ENCODE measurements around the gene CXXC4. TPM values are rescaled to one million over a fixed set of nuclear protein-coding genes. Genes with fewer than 3 reads are reported as not detected.

CXXC4 gene
- total RNA-seq, 1 donor from 2014 or later = not detected

DNA sequence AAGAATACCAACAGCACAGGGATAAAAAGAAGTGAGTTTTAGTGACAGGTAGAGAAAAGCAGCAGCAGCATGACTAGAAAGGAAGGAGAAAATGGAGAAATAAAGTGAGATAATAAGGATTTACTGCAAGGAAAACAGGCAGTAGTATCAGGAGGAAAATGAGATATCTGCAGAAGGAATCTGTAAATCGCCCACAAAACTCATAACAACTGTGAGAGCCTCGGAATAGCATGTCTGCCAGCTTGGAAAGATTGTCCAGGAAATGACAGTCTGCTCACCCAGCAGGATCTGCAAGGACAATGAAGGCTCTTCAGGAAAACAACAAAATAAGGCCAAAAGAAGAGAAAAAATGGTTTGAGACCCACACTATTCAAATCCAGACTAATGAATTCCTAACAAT, 47.4 kb downstream of the CXXC4 start:
- H3K27ac Mint-ChIP-seq = no peak overlapping the region
- no peaks in the 10 kb centered on the region for H3K4me1 Mint-ChIP-seq
- ATAC-seq (ENCODE audit: low read depth) (no peak), DNase-seq (no peak)
- no peak for TF ChIP-seq CTCF (IDR thresholded peaks at IDR 0.05)
- POLR2A ChIA-PET = no interaction called here
- H3K27me3 Mint-ChIP-seq = no peaks in the 10 kb centered on the region
- no peaks in the 10 kb centered on the region for H3K9me3 Mint-ChIP-seq
- CTCF ChIA-PET = no interaction called here
- H3K36me3 Mint-ChIP-seq (ENCODE audit: low read depth) = no peaks in the 10 kb centered on the region
- no peak overlapping the region for H3K4me3 Mint-ChIP-seq
- intact Hi-C loops (cut with micrococcal nuclease) = no loop called here

DNA sequence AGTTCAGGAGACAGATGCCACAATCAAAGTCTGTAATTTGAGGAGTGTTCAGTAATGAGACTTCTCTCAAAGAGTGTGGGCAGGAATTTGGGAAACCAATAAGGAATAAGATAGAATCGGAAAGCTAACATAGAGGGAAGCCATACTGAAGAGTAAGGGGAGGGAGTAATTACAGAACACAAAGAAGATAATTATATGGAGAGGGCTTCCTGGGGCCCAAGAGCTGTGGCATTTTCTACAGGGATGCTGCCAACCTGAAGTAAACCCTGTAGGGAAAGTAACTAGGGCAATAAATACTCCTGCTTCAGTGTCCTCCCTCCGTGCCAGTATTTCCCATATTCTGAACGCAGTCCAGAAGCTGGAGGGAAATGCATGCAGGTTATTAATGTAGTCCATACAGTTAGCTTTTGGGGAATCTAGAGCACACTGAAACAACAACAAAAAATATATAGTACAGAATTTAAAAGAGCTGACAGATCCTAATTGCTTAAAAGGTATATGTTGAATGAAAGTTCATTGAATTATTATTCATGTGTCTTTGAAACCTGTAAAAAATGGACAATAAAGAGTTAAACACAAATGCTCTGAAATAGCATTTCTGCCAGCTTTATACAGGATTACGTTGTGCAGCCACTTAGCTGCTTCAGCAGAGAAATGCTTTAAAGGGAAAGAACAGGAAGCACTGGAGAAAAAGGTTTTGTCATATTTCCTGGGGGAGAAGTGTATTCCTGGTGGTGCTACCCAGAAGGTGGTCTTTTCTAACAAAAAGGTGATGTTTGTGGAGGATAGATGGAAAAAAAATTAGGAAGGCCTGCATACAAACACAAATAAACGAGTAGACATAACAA, 48.0 kb downstream of the CXXC4 start:
- H3K4me3 Mint-ChIP-seq = no peak overlapping the region
- H3K36me3 Mint-ChIP-seq (ENCODE audit: low read depth) = no peaks in the 10 kb centered on the region
- H3K9me3 Mint-ChIP-seq = no peaks in the 10 kb centered on the region
- ChIA-PET CTCF (no interaction called here), POLR2A (no interaction called here)
- intact Hi-C loops (cut with micrococcal nuclease) = no loop called here
- H3K4me1 Mint-ChIP-seq = no peaks in the 10 kb centered on the region
- H3K27ac Mint-ChIP-seq = no peak overlapping the region
- TF ChIP-seq CTCF (IDR thresholded peaks at IDR 0.05) = no peak
- no peak for ATAC-seq (ENCODE audit: low read depth)
- no peak for DNase-seq
- H3K27me3 Mint-ChIP-seq = no peaks in the 10 kb centered on the region

DNA sequence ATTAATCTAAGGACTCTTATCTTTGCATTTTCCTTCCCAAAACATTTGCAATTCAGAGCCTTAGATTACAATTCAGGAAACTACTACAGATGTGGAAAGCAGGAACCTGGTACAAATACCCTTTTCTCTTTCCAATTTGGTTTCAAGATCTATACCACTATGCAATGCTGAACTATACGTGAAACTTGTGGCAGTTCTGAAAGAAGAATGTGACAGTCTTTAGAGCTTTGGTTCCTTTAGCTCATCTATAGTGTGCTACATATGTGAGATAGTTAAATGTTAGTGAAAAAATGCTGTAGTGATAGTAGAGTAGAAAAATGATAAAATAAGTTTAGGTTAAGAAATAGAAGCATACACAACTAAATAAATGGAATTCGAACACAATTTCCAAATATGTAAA, 50.0 kb downstream of the CXXC4 start:
- TF ChIP-seq CTCF (IDR thresholded peaks at IDR 0.05) = no peak
- ATAC-seq (ENCODE audit: low read depth) = no peak
- Mint-ChIP-seq H3K4me1 (no peaks in the 10 kb centered on the region), H3K4me3 (no peak overlapping the region), H3K9me3 (peaks cover 2% of the 10 kb centered on the region), H3K36me3 (ENCODE audit: low read depth) (no peaks in the 10 kb centered on the region), H3K27me3 (no peaks in the 10 kb centered on the region), H3K27ac (no peak overlapping the region)
- intact Hi-C loops (cut with micrococcal nuclease) = no loop called here
- ChIA-PET POLR2A (no interaction called here), CTCF (no interaction called here)
- DNase-seq = no peak

GRCh38 chr4:104436542-104436941, 58.2 kb downstream of the CXXC4 start:
- Mint-ChIP-seq H3K27me3 (no peaks in the 10 kb centered on the region), H3K4me3 (no peak overlapping the region), H3K9me3 (peaks cover 3% of the 10 kb centered on the region), H3K36me3 (ENCODE audit: low read depth) (no peaks in the 10 kb centered on the region), H3K4me1 (no peaks in the 10 kb centered on the region), H3K27ac (no peak overlapping the region)
- ChIA-PET POLR2A (no interaction called here), CTCF (interaction anchor here (0.6 kb wide), 1 partner anchor 37 kb away, joined by 3 read pairs; no protein-coding TSS in a partner anchor)
- no peak for TF ChIP-seq CTCF (IDR thresholded peaks at IDR 0.05)
- ATAC-seq (ENCODE audit: low read depth) (no peak), DNase-seq (no peak)
- intact Hi-C loops (cut with micrococcal nuclease) = no loop called here

DNA sequence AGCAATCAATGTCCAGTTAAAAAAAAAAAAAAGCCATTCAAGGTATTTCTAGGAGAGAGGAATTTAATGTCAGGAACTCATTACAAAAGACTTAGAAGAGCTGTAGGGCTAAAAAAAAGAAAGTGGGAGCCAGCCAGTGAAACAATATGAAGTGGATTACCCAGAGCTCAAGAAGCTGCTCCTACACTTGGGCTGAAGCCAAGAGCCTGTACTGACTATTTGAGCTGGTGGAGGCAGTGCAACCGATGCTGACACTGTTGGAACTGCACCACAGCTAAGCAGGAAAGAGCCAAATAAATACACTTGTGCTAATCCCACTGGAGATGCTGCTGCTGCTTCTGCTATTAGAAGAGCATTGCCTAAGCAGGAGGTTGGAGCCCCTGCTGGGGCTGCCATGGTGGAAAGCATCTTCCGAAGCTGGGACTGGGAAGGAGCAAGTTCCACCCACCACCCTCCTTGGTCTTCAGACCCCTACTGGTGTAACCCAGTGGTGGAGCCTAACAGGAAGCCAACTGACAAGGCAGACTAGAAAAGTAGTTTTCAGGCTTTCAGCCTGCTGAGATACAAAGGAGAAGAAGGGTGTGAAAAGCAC, 65.4 kb downstream of the CXXC4 start:
- ATAC-seq (ENCODE audit: low read depth) (no peak), DNase-seq (no peak)
- H3K4me1 Mint-ChIP-seq = no peaks in the 10 kb centered on the region
- no peak for TF ChIP-seq CTCF (IDR thresholded peaks at IDR 0.05)
- H3K36me3 Mint-ChIP-seq (ENCODE audit: low read depth) = no peaks in the 10 kb centered on the region
- H3K27ac Mint-ChIP-seq = no peak overlapping the region
- ChIA-PET POLR2A (no interaction called here), CTCF (no interaction called here)
- intact Hi-C loops (cut with micrococcal nuclease) = no loop called here
- H3K4me3 Mint-ChIP-seq = no peak overlapping the region
- H3K9me3 Mint-ChIP-seq = no peaks in the 10 kb centered on the region
- no peaks in the 10 kb centered on the region for H3K27me3 Mint-ChIP-seq
